H1 (cell line): ENCODE data around the gene AMZ1. TPM values are rescaled to one million over a fixed set of nuclear protein-coding genes. Genes with fewer than 3 reads are reported as not detected.

Experiments used
- CTCF ChIA-PET: fragments of 300-600 bp; sonication (Branson Sonifier 250); formaldehyde crosslinking; loops from one replicate; lab custom pipeline; 2021; ENCODE audit not compliant: partially characterized antibody; lab: Charles Lee
- POLR2A ChIA-PET: fragments of 300-600 bp; sonication (Branson Sonifier 250); formaldehyde crosslinking; loops from one replicate; lab custom pipeline; 2021; ENCODE audit warnings: inconsistent platforms; ENCODE audit not compliant: partially characterized antibody; lab: Charles Lee
- DNase-seq, 2 experiments: peaks; one replicate each; pipeline versions ENCODE4 v3.0.0 to v3.0.0-alpha.2; 2010 to 2022; ENCODE audit warnings: low spot score in 2 of 2, low read depth in 1 of 2, mixed read lengths in 1 of 2
- FAIRE-seq: peaks from 2 replicates; lab custom pipeline; 2011; peaks lifted over from hg19 to GRCh38; lab: Jason Lieb, UNC
- H2AFZ ChIP-seq: 2 replicates; pipeline ENCODE4 v1.8.1; 2012; ENCODE audit warnings: low read length, inconsistent platforms
- H2AK5ac ChIP-seq: 2 replicates; pipeline ENCODE4 v1.6.1; 2013; ENCODE audit warnings: low read depth, low read length
- H2BK120ac ChIP-seq: replicated peaks from 2 replicates; pipeline ENCODE3; 2013; ENCODE audit warnings: low read depth, low read length, inconsistent platforms
- H2BK12ac ChIP-seq: 2 replicates; pipeline ENCODE4 v1.6.1; 2013; ENCODE audit warnings: low read depth, low read length
- H2BK15ac ChIP-seq: 2 replicates; pipeline ENCODE4 v1.6.1; 2013; ENCODE audit warnings: low read length
- H2BK20ac ChIP-seq: 2 replicates; pipeline ENCODE4 v1.6.1; 2013; ENCODE audit warnings: low read length
- H2BK5ac ChIP-seq: 2 replicates; pipeline ENCODE4 v1.6.1; 2013; ENCODE audit warnings: low read depth, low read length
- H3K14ac ChIP-seq: 2 replicates; pipeline ENCODE4 v1.6.1; 2013; ENCODE audit warnings: inconsistent platforms; ENCODE audit not compliant: insufficient read length
- H3K18ac ChIP-seq: 2 replicates; pipeline ENCODE4 v1.6.1; 2013; ENCODE audit warnings: low read length; ENCODE audit errors: extremely low read depth
- H3K23ac ChIP-seq: 2 replicates; pipeline ENCODE4 v1.6.1; 2013; ENCODE audit warnings: inconsistent platforms; ENCODE audit not compliant: insufficient read length
- H3K23me2 ChIP-seq: 2 replicates; pipeline ENCODE4 v1.6.1; 2013; ENCODE audit warnings: low read depth, low read length
- H3K27ac ChIP-seq: 2 replicates; pipeline ENCODE4 v1.6.1; 2011; ENCODE audit warnings: low read depth, low read length, inconsistent platforms
- H3K27me3 ChIP-seq, 4 experiments: replicated peaks in 1 of 4; 1 replicate in 1 of 4; 2 replicates in 3 of 4; pipeline versions ENCODE4 v1.6.1 to v1.8.1; 2011 to 2013; ENCODE audit warnings: low read length in 3 of 4, mild to moderate bottlenecking in 3 of 4, inconsistent platforms in 2 of 4, mixed read lengths in 2 of 4, moderate library complexity in 1 of 4; ENCODE audit not compliant: control insufficient read depth in 3 of 4, insufficient read depth in 3 of 4; ENCODE audit errors: extremely low read depth in 1 of 4
- H3K36me3 ChIP-seq, 4 experiments: 2 replicates each; pipeline versions ENCODE4 v1.6.1 to v1.8.1; 2011 to 2013; ENCODE audit warnings: mild to moderate bottlenecking in 4 of 4, low read length in 3 of 4, moderate library complexity in 2 of 4, control low read depth in 1 of 4, inconsistent platforms in 1 of 4; ENCODE audit not compliant: insufficient read depth in 4 of 4, control insufficient read depth in 2 of 4
- H3K4ac ChIP-seq: replicated peaks from 2 replicates; pipeline ENCODE3; 2013; ENCODE audit warnings: low read length, low read depth, mixed read lengths, inconsistent platforms; ENCODE audit not compliant: insufficient read length
- H3K4me1 ChIP-seq, 4 experiments: replicated peaks in 1 of 4; 1 replicate in 1 of 4; 2 replicates in 3 of 4; pipeline versions ENCODE4 v1.6.1 to v1.8.1; 2011 to 2013; ENCODE audit warnings: low read length in 3 of 4, inconsistent platforms in 2 of 4, mixed read lengths in 1 of 4; ENCODE audit not compliant: insufficient read depth in 4 of 4, control insufficient read depth in 3 of 4
- H3K4me2 ChIP-seq, 2 experiments: 2 replicates each; pipeline versions ENCODE4 v1.6.1 to v1.8.1; 2011 to 2013; ENCODE audit warnings: low read depth in 2 of 2, low read length in 2 of 2, control low read depth in 1 of 2, inconsistent platforms in 1 of 2, mild to moderate bottlenecking in 1 of 2; ENCODE audit not compliant: insufficient read depth in 1 of 2
- H3K4me3 ChIP-seq, 4 experiments: fragments of 200-600, 300-600 bp in 1 of 4; sonication (generic), shearing (Covaris generic), sonication (Bioruptor Twin) in 1 of 4; 2 replicates each; pipeline versions ENCODE4 v1.5.1 to v1.8.1; 2011 to 2016; ENCODE audit warnings: low read length in 4 of 4, low read depth in 3 of 4, control low read depth in 2 of 4, inconsistent platforms in 2 of 4, mild to moderate bottlenecking in 2 of 4, mixed read lengths in 1 of 4, moderate library complexity in 1 of 4; ENCODE audit not compliant: insufficient read depth in 2 of 4; ENCODE audit errors: extremely low read depth in 1 of 4
- H3K56ac ChIP-seq: replicated peaks from 2 replicates; pipeline ENCODE3; 2013; ENCODE audit warnings: low read depth, mild to moderate bottlenecking, mixed read lengths, low read length, inconsistent platforms; ENCODE audit not compliant: insufficient read length
- H3K79me1 ChIP-seq: 2 replicates; pipeline ENCODE4 v1.6.1; 2013; ENCODE audit warnings: low read depth, low read length, control low read depth
- H3K79me2 ChIP-seq, 2 experiments: 2 replicates each; pipeline versions ENCODE4 v1.6.1 to v1.8.1; 2012 to 2013; ENCODE audit warnings: low read length in 2 of 2, mild to moderate bottlenecking in 2 of 2, inconsistent platforms in 1 of 2; ENCODE audit not compliant: insufficient read depth in 2 of 2, control insufficient read depth in 1 of 2
- H3K9ac ChIP-seq, 4 experiments: replicated peaks in 1 of 4; 1 replicate in 1 of 4; 2 replicates in 3 of 4; pipeline versions ENCODE4 v1.6.1 to v1.8.1; 2011 to 2013; ENCODE audit warnings: low read depth in 3 of 4, low read length in 3 of 4, control low read depth in 2 of 4, mild to moderate bottlenecking in 2 of 4, moderate library complexity in 2 of 4, inconsistent platforms in 1 of 4; ENCODE audit errors: extremely low read depth in 1 of 4
- H3K9me3 ChIP-seq, 2 experiments: 2 replicates each; pipeline versions ENCODE4 v1.6.1 to v1.8.1; 2012 to 2013; ENCODE audit warnings: mild to moderate bottlenecking in 2 of 2, moderate library complexity in 2 of 2, control low read depth in 1 of 2, inconsistent platforms in 1 of 2, low read depth in 1 of 2, low read length in 1 of 2, mixed read lengths in 1 of 2; ENCODE audit not compliant: insufficient read depth in 2 of 2
- H4K20me1 ChIP-seq, 2 experiments: replicated peaks in 1 of 2; 2 replicates each; pipeline versions ENCODE3 to v1.8.1; 2011 to 2013; ENCODE audit warnings: inconsistent platforms in 2 of 2, low read length in 2 of 2, mild to moderate bottlenecking in 1 of 2; ENCODE audit not compliant: insufficient read depth in 2 of 2, control insufficient read depth in 1 of 2
- H4K5ac ChIP-seq: 2 replicates; pipeline ENCODE4 v1.6.1; 2013; ENCODE audit warnings: low read length, low read depth, mixed read lengths, inconsistent platforms; ENCODE audit not compliant: insufficient read length
- H4K8ac ChIP-seq: 2 replicates; pipeline ENCODE4 v1.8.0; 2013; ENCODE audit warnings: mild to moderate bottlenecking, moderate library complexity, low read length, inconsistent platforms; ENCODE audit not compliant: insufficient read depth; ENCODE audit errors: extremely low read depth
- H4K91ac ChIP-seq: replicated peaks from 2 replicates; pipeline ENCODE3; 2013; ENCODE audit warnings: low read length, mixed read lengths, inconsistent platforms; ENCODE audit not compliant: insufficient read length
- BCL11A ChIP-seq, 2 experiments: IDR thresholded peaks; one replicate each; pipeline ENCODE4 v1.6.1; 2011; ENCODE audit warnings: low read depth in 2 of 2, low read length in 2 of 2, mild to moderate bottlenecking in 2 of 2
- CHD1 ChIP-seq: IDR thresholded peaks from 2 replicates; pipeline ENCODE4 v1.6.1; 2012; ENCODE audit warnings: low read depth, low read length, improper control_type of control experiment
- KDM5A ChIP-seq: fragments of 200-600 bp; IDR thresholded peaks from 2 replicates; pipeline ENCODE4 v1.7.1; 2012; ENCODE audit warnings: mild to moderate bottlenecking, low read length, inconsistent platforms, mixed read lengths
- NRF1 ChIP-seq: IDR thresholded peaks from 2 replicates; pipeline ENCODE4 v1.6.1; 2011; ENCODE audit warnings: mild to moderate bottlenecking, low read depth, low read length, improper control_type of control experiment
- POLR2AphosphoS5 ChIP-seq: IDR thresholded peaks from 2 replicates; pipeline ENCODE4 v1.6.1; 2011; ENCODE audit warnings: low read depth, low read length
- RBBP5 ChIP-seq: IDR thresholded peaks from 2 replicates; pipeline ENCODE4 v1.7.1; 2012; ENCODE audit warnings: low read depth, mild to moderate bottlenecking, inconsistent platforms, low read length, moderate library complexity, borderline replicate concordance
- RXRA ChIP-seq: IDR thresholded peaks from 2 replicates; pipeline ENCODE4 v1.6.1; 2011; ENCODE audit warnings: low read depth, mild to moderate bottlenecking, low read length, moderate library complexity; ENCODE audit not compliant: insufficient read depth
- SIN3A ChIP-seq, 2 experiments: IDR thresholded peaks in 1 of 2; conservative IDR thresholded peaks in 1 of 2; 2 replicates each; pipeline ENCODE4 v1.6.1; 2011 to 2012; ENCODE audit warnings: low read length in 2 of 2, improper control_type of control experiment in 1 of 2, low read depth in 1 of 2, mild to moderate bottlenecking in 1 of 2
- TAF1 ChIP-seq: IDR thresholded peaks from 2 replicates; pipeline ENCODE4 v1.6.1; 2011; ENCODE audit warnings: mild to moderate bottlenecking, low read depth, low read length
- WGBS, 2 experiments: shearing (Covaris generic) in 1 of 2; methylation state at CpG; one replicate each; pipeline versions ENCODE4 v1.1.6 to v1.1.7; 2013 to 2015; ENCODE audit warnings: low lambda C conversion rate in 2 of 2, mixed read lengths in 2 of 2, inconsistent platforms in 1 of 2, low coverage in 1 of 2, missing lambda C conversion rate in 1 of 2; ENCODE audit not compliant: insufficient replicate concordance in 2 of 2, insufficient coverage in 1 of 2, insufficient read length in 1 of 2; ENCODE audit errors: extremely low coverage in 1 of 2, missing lambda C conversion rate in 1 of 2; 5-methylcytosine and 5-hydroxymethylcytosine counted together
- polyA plus RNA-seq, 7 experiments: library from polyadenylated mRNA; depleted of rRNA in 3 of 7; stranded (reverse) in 5 of 7; unstranded in 2 of 7; fragments of >200 nt in 5 of 7; fragments of 200-250 nt in 2 of 7; gene quantifications; 1 replicate in 5 of 7; 2 replicates in 1 of 7; 4 replicates in 1 of 7; pipeline versions ENCODE4 v1.2.1 to v1.2.3, GENCODE V29; 2011 to 2013; ENCODE audit warnings: missing spikeins in 2 of 7, mixed read lengths in 2 of 7
- total RNA-seq: library from RNA; stranded (reverse); fragmentation: NEBNext Ultra II Directional; extraction: Animal tissue kit (Norgen Biotek cat#: 25700); gene quantifications from 2 replicates; pipeline ENCODE4 v1.2.1, GENCODE V29; 2021
- TF ChIP-seq, protein P1 (sequence below), 3 experiments: IDR thresholded peaks; 1 replicate in 2 of 3; 2 replicates in 1 of 3; pipeline versions ENCODE4 v1.5.1 to v1.6.1; 2011; ENCODE audit warnings: low read length in 3 of 3, mild to moderate bottlenecking in 3 of 3, inconsistent platforms in 2 of 3, low read depth in 1 of 3, moderate library complexity in 1 of 3; ENCODE audit not compliant: insufficient read depth in 1 of 3; ENCODE audit errors: control extremely low read depth in 1 of 3

AMZ1 gene
- total and polyA plus RNA-seq, 2 of the 8 experiments (the other 6 are each of a cell fraction or from before 2014, with no cell fraction given), result 0.59 to 1.4 TPM

DNA sequence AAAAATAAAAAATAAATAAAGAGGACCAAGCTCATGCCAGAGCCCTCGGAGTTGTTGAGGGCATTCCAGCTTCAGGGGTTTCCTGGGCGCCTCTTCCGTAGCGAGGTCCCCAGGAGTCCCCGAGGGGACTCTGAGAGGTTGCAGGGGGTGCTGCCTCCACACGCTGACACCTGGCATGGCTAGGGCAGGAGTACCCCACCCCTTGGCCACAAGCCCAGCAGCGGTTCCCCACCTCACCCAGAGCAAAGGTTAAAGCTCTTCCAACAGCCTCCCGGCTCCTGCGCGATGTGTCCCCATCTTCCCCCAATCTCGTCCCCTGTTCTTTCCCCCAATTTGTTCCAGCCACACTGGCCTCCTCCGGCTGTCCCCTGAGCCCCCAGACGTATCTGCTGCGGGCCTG, 4.5 kb downstream of the AMZ1 start:
- Histone ChIP-seq H3K36me3 (no peaks in the 10 kb centered on the region; a peak in 1 of 8 replicates), H3K4me3 (no peak overlapping the region), H3K14ac (no peak overlapping the region), H3K4me1 (peaks cover 0 to 11% (median 6%) of the 10 kb centered on the region in 4 experiments; a peak in 5 of 7 replicates), H4K20me1 (no peaks in the 10 kb centered on the region), H3K18ac (no peak overlapping the region), H4K5ac (no peak overlapping the region), H3K27me3 (peaks cover 7 to 26% (median 22%) of the 10 kb centered on the region in 4 experiments), H3K23me2 (peaks cover 3% of the 10 kb centered on the region; the same call in 1 of the 2 replicates), H3K79me1 (peaks cover 3% of the 10 kb centered on the region; the same call in 1 of the 2 replicates), H3K4ac (no peak overlapping the region), H3K27ac (no peak overlapping the region), H2BK12ac (no peak overlapping the region), H2AK5ac (no peak overlapping the region), H4K91ac (no peak overlapping the region), H2BK120ac (no peak overlapping the region), H3K56ac (no peak overlapping the region), H4K8ac (no peak overlapping the region), H2AFZ (no peak overlapping the region), H2BK15ac (no peak overlapping the region), H3K79me2 (no peaks in the 10 kb centered on the region), H3K9me3 (no peaks in the 10 kb centered on the region), H2BK5ac (no peak overlapping the region), H2BK20ac (no peak overlapping the region), H3K23ac (no peak overlapping the region), H3K4me2 (no peak overlapping the region), H3K9ac (no peak overlapping the region)
- FAIRE-seq (no peak), DNase-seq (no peak)
- 96% methylated on average over 14 of the region's 14 CpGs; no CpG with 5 or more reads in 1 of the 2 experiments for WGBS, 2 experiments
- TF ChIP-seq, protein P1, sequence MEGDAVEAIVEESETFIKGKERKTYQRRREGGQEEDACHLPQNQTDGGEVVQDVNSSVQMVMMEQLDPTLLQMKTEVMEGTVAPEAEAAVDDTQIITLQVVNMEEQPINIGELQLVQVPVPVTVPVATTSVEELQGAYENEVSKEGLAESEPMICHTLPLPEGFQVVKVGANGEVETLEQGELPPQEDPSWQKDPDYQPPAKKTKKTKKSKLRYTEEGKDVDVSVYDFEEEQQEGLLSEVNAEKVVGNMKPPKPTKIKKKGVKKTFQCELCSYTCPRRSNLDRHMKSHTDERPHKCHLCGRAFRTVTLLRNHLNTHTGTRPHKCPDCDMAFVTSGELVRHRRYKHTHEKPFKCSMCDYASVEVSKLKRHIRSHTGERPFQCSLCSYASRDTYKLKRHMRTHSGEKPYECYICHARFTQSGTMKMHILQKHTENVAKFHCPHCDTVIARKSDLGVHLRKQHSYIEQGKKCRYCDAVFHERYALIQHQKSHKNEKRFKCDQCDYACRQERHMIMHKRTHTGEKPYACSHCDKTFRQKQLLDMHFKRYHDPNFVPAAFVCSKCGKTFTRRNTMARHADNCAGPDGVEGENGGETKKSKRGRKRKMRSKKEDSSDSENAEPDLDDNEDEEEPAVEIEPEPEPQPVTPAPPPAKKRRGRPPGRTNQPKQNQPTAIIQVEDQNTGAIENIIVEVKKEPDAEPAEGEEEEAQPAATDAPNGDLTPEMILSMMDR (IDR thresholded peaks at IDR 0.05; ENCODE audit: control extremely low read depth in 1 of 3, insufficient read depth in 1 of 3, low read depth in 1 of 3, low read length in 3 of 3), result no peak
- TF ChIP-seq POLR2AphosphoS5 (no peak), RBBP5 (no peak), NRF1 (no peak), BCL11A (IDR thresholded peaks at IDR 0.05; ENCODE audit: low read depth in 2 of 2, low read length in 2 of 2) (no peak), RXRA (no peak), TAF1 (no peak), KDM5A (no peak), SIN3A (conservative IDR thresholded peaks at IDR 0.05 in 1 of 2, IDR thresholded peaks at IDR 0.05 in 1 of 2; ENCODE audit: low read depth in 1 of 2, low read length in 2 of 2) (no peak), CHD1 (no peak)
- POLR2A ChIA-PET, result interaction anchor here (1.5 to 1.6 kb wide), 2 partner anchors 10 kb away, joined by 4 read pairs; no protein-coding TSS in a partner anchor
- CTCF ChIA-PET, result interaction anchor here (0.8 to 7.6 kb wide), 10 partner anchors 10 to 241 kb away, joined by 3 to 92 read pairs (median 6); no protein-coding TSS in a partner anchor
